ENCODE measurements around the gene RALGDS.

RALGDS gene

GRCh38 chr9:133058550-133059320, 62.3 kb downstream of the RALGDS start:
- H3K4me3 ChIP-seq (ENCODE audit: low read length): no peak overlapping the region
- no peak for TF ChIP-seq CTCF (conservative IDR thresholded peaks at IDR 0.05; ENCODE audit: low read length)
- no peak for DNase-seq (ENCODE audit: low read depth)

GRCh38 chr9:133058071-133058470, 63.0 kb downstream of the RALGDS start:
- no peak for DNase-seq (ENCODE audit: low read depth)
- no peak for TF ChIP-seq CTCF (conservative IDR thresholded peaks at IDR 0.05; ENCODE audit: low read length)
- H3K4me3 ChIP-seq (ENCODE audit: low read length): no peak overlapping the region

- DNase-seq (ENCODE audit: low read depth): no peak
- H3K4me3 ChIP-seq (ENCODE audit: low read length): no peak overlapping the region
- no peak for TF ChIP-seq CTCF (conservative IDR thresholded peaks at IDR 0.05; ENCODE audit: low read length)
Observed at GRCh38 chr9:133057553-133057952, 63.5 kb downstream of the RALGDS start.

GRCh38 chr9:133057006-133057405, 64.0 kb downstream of the RALGDS start:
- no peak for TF ChIP-seq CTCF (conservative IDR thresholded peaks at IDR 0.05; ENCODE audit: low read length)
- no peak overlapping the region for H3K4me3 ChIP-seq (ENCODE audit: low read length)

GRCh38 chr9:133056533-133056932, 64.5 kb downstream of the RALGDS start:
- H3K4me3 ChIP-seq (ENCODE audit: low read length): no peak overlapping the region
- TF ChIP-seq CTCF (conservative IDR thresholded peaks at IDR 0.05; ENCODE audit: low read length): no peak
- DNase-seq (ENCODE audit: low read depth): peak; percentile 55

More at GRCh38 chr9:133057006-133057405, 64.0 kb downstream of the RALGDS start:
- no peak for DNase-seq (ENCODE audit: low read depth)

- DNase-seq (ENCODE audit: low read depth): no peak
- no peak for TF ChIP-seq CTCF (conservative IDR thresholded peaks at IDR 0.05; ENCODE audit: low read length)
- no peak overlapping the region for H3K4me3 ChIP-seq (ENCODE audit: low read length)
Observed at GRCh38 chr9:133055788-133056420, 65.1 kb downstream of the RALGDS start.

- peak; percentile 97 for DNase-seq (ENCODE audit: low read depth)
- H3K4me3 ChIP-seq (ENCODE audit: low read length): no peak overlapping the region; the same call in 1 of the 2 replicates
- TF ChIP-seq CTCF (conservative IDR thresholded peaks at IDR 0.05; ENCODE audit: low read length): no peak
Observed at GRCh38 chr9:133054966-133055365, 66.1 kb downstream of the RALGDS start.

Measured in AG10803 (cell line).